Activated T-cell treated with anti-CD3 and anti-CD28 coated beads for 48 hours (primary cell): ENCODE data around the gene TXLNG.

Experiments used
- DNase-seq: peaks from one replicate; pipeline ENCODE4 v3.0.0-alpha.2; 2020; ENCODE audit warnings: low read depth

Gene TXLNG

DNA sequence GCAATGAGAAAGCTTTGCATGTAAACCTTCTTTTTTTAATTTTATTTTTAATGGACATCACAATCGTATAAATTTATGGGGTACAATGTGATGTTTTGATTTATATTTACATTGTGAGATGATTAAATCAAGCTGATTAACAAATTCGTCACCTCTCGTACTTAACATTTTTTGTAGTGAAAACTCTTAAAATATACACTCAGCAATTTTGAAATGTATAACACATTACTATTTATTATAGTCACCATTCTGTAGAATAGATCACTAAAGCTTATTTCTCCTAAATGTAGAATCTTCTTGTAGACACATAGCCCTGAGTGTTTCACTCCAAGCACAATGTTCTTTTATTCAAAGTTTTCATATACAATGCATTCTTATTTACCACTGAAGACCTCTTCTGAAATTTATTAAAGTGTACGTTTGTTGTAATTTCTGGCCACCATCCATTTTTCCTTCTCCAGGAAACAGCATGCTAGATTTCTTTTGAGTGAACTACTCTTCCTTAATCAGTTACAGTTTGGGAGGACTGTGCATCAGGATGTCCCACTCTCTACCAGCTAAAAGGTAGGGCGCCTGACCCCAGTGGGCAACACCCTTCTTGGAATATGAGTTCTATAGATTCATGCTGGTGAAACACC is 88.3 kb downstream of the TXLNG start:
- no peak for DNase-seq

DNA sequence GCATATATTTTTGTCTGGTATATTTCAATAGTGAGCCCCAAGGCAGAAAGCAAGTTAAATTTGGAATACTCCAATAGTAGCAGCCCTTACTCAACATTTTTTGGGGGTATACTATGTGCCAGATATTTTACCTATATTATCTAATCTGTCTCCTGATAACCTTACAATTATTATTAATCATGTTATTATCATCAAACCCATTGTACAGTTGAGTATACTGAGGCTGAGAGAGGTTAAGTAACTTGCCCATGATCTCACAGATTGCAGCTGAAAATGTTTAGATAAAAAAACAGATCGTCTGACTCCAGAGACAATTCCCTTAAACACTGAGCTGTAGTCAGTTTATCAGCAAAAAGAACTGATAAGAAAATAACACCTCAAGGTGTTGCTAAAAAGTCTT is 90.4 kb downstream of the TXLNG start:
- no peak for DNase-seq

DNA sequence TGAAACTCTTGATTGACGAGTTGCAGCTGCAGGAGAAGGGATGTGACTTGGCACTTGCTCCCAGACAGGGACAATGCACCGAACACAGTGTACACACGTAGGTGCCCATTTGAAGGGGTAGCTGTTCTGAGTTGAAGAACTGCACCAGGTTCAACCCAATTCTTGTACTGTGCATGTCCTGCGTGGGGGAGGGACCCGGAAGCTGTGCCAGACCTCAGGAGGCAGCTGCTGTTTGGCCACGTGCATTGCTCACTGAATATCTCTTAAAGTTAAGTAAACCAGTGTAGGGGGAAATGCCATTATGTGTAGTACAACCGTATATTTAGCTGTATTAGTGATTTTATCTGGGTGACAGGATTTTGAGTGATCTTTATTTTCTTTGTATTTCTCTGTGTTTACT is 95.9 kb downstream of the TXLNG start:
- DNase-seq = peak; percentile 2

DNA sequence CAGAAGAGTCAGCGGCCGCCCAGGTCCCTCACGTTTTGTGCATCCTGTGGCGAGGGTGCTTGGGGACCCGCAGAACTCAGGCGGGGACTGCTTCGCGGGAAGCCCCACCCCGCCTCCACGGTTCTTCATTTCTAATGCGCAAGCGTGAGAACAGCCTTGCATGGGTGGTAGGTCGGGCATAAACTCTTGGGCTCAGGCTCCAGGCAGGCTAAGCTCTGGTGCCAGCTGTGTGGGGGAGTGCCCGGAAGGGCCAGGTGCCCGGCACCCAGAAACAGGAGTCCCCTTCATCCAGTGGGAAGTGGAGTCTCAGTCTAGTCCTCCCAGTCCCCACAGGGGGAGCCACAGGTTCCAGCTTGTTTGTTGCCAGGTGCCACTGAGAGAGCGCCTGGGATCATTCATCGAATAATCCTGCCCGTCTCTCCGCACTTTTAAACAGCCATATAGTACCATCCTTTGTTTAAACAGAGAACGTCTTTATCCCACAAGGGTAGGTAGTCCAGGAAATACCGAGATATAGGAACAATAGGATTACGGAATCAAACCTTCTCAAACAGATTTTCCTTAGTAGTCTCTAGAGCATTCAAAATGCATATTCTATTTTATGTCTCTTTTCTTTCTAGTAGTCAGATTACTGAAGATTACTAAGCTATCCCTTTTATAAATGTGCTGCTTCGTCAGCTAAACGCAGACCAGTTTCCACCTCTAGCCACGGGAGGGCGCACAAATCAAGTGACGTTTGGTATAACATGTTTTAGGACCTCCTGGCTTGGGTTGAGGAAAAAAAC is 96.6 kb downstream of the TXLNG start:
- peak; percentile 55 for DNase-seq

DNA sequence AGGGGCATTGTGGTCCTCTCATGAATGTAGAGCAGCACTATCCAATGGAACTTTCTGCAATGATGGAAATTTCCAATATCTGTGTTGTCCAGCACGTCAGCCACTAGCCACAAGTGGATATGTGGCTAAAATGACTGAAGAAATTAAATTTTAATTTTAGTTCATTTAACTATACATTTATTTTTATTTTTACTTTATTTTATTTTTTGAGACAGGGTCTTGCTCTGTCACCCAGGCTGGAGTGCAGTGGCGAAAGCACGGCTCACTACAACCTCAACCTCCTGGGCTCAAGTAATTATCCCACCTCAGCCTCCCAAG is 97.2 kb downstream of the TXLNG start:
- DNase-seq = no peak

DNA sequence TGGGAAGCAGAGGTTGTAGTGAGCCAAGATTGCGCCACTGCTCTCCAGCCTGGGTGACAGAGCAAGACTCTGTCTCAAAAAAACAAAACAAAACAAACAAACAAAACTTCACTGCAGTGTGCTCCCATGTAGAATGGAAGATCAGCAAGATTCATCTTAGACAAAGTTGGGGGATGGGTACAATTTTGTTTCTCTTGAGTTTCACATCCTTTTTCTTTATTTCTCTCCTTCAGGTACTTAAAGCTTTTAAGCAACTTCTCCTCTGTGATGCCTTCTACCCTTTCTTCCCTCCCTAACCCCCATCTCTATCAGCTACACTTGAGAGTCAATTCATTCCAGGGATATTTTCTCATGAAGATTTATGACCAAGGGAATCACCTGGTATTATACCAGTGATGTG is 99.4 kb downstream of the TXLNG start:
- DNase-seq = no peak

DNA sequence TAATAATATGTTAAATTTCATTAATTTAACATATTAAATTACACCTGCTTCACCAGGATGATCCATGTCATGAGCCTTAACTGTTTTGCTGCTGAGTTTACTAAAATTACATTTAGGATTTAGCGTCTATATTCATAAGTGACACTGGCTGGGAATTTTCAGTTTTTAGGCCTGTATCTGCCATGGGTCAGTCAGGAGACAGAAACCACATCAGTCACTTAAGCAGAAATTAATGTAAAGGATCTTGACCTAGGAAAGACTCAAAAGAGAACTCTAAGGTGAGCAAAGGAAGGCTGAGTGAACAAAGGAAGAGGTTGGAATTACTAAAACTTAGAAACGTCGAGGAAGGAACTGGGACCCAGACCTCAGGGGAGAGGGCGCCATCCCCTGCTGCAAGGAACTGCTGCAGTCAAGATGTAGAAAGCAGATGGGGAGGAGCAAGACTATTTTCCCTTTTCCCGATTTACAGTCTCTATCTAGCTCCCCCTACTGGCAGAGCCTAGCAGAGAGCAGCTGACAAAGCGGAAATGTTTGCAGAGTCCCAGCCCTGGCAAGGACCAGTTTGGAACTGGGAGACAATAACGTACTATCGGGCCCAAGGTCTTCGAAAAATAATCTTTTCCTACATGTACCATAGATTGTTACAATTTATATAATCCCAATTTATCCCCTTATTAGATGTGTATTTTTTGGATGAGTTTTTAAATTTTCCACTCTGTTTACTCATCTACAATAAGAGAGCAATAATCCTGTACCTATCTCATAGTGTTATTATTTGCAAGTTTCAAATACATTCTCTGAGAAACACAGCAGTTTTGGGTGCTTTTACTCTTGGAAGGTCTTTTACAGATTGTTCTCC is 106.5 kb downstream of the TXLNG start:
- DNase-seq = peak; percentile 35
